ENCODE results near the gene CNPY4. TPM values are rescaled to one million over a fixed set of nuclear protein-coding genes. Genes with fewer than 3 reads are reported as not detected.
A peak's percentile ranks its signal among the peaks of the same experiment; 100 is the strongest.

CNPY4 gene
- total RNA-seq, 2 experiments from 2014 or later: 10.1 to 10.2 TPM

DNA sequence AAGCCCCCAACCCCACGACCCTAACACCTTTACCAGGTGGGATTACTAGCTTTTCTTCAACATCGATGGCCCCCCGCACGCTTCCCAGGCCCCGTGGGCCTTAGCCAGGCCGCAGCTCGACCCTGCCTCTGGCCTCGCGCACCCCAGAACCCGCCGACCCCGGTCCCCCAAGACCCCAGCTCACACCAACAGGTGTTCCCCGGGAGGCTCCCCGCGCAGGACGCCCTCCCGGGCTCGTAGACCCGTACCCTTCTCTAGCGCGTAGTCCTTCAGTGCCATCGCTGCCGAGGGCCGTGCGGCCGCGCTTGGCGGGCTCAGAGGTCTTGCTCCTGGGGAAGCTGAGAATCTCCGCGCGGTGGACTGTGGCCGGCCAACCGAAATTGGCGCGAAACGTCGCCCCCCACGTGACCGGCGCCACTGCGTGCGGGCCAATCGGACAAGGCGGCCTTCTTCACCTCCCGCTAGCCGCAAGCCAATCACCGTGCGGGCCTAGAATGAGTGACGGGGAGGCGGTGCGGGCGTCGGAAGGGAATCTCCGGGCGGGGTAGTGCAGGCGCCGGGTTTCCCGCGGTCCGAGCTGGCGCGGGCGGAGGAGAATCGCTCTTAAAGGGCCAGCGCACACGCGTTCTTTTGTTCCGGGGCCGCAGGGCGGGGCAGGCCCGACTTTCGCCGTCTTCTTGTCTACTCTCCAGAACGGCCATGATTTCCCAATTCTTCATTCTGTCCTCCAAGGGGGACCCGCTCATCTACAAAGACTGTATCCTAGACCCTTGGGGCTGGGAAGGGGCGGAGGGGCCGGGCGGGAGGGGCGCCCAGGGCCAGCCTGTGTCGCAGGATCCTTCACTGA lies 18.2 kb upstream of the CNPY4 start, which contains the start of the genes AP4M1 and MCM7:
Gene AP4M1 (plus strand): TSS at position 628 of the 847 bp plus-strand sequence. CDS start 72 bp downstream, at position 700.
Gene MCM7 (minus strand): TSS at position 382 of the 847 bp plus-strand sequence. CDS start 103 bp downstream, at position 279.
- Mint-ChIP-seq H3K27me3 (peaks cover 8% of the 10 kb centered on the region), H3K4me3 (peak within 1 kb of the TSS; percentile 92), H3K4me1 (peaks cover 38% of the 10 kb centered on the region), H3K9me3 (no peaks in the 10 kb centered on the region), H3K36me3 (peaks cover 47% of the 10 kb centered on the region), H3K27ac (peak within 1 kb of the TSS; percentile 97)
- peak; percentile 99 for DNase-seq

DNA sequence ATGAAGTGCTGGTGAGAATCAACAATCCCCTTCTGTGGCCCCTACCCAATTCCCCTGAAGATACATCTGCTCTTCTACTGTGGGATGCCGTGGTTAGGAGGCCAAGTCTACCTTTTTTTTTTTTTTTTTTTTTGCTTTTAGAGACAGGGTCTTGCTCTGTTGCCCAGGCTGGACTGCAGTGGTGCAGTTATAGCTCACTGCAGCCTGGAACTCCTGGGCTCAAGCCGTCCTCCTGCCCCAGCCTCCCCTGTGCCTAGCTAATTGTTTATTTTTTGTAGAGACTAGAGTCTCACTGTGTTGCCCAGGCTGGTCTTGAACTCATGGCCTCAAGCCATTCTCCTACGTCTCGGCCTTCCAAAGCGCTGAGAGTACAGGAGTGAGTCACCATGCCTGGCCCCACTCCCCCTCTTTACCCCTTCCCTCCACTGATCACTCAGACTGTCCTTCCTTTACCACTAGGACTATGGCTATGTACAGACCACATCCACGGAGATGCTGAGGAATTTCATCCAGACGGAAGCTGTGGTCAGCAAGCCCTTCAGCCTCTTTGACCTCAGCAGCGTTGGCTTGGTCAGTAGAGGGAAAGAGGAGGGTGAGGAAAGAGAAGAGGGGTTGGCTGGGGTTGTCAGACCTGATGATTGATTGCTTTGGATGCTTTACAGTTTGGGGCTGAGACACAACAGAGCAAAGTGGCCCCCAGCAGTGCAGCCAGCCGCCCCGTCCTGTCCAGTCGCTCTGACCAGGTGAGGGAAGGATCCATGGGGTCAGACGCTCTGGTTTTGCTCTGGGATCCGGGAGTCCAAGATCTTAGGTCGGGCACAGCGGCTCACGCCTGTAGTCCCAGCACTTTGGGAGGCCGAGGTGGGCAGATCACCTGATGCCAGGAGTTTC lies 16.2 kb upstream of the CNPY4 start:
- peak overlapping the region; percentile 78 for H3K27ac Mint-ChIP-seq
- H3K27me3 Mint-ChIP-seq: peaks cover 8% of the 10 kb centered on the region
- peak overlapping the region; percentile 92 for H3K4me3 Mint-ChIP-seq
- no peak for DNase-seq
- H3K4me1 Mint-ChIP-seq: peaks cover 27% of the 10 kb centered on the region
- H3K36me3 Mint-ChIP-seq: peaks cover 34% of the 10 kb centered on the region
- H3K9me3 Mint-ChIP-seq: no peaks in the 10 kb centered on the region

DNA sequence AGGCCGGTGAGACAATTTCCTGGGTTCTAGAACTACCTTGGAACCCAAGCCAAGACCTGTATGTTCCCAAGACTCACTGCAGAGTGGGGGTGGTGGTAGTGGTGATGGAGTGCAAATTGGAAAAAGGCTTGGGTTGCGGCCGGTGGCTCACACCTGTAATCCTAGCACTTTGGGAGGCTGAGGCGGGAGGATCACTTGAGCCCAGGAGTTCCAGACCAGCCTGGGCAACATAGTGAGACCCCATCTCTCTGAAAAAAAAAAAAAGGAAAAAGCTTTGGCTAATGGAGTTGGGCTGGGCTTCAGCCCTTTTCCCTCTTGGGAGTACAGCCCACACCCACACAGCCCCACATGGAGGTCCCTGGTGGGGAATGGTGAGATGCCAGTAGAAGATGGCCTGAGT lies 13.9 kb upstream of the CNPY4 start:
- Mint-ChIP-seq H3K4me1 (peaks cover 6% of the 10 kb centered on the region), H3K36me3 (peaks cover 20% of the 10 kb centered on the region), H3K27me3 (peaks cover 3% of the 10 kb centered on the region), H3K27ac (no peak overlapping the region), H3K4me3 (no peak overlapping the region), H3K9me3 (no peaks in the 10 kb centered on the region)
- no peak for DNase-seq

DNA sequence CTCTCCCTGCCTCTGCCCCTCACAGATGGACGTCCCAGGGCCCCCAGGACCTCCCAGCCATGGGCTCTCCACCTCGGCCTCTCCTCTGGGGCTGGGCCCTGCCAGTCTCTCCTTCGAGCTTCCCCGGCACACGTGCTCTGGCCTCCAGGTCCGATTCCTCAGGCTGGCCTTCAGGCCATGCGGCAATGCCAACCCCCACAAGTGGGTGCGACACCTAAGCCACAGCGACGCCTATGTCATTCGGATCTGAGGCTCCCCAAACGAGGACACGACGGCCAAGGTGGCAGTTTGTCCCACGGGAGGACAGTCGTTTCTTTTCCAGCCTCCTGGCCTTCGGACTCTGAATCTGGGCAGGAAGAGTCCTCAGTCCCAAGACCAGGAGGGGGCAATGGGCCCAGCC lies 12.8 kb upstream of the CNPY4 start:
- Mint-ChIP-seq H3K9me3 (no peaks in the 10 kb centered on the region), H3K27ac (no peak overlapping the region), H3K4me3 (no peak overlapping the region), H3K4me1 (peaks cover 6% of the 10 kb centered on the region), H3K27me3 (no peaks in the 10 kb centered on the region), H3K36me3 (peaks cover 16% of the 10 kb centered on the region)
- no peak for DNase-seq

DNA sequence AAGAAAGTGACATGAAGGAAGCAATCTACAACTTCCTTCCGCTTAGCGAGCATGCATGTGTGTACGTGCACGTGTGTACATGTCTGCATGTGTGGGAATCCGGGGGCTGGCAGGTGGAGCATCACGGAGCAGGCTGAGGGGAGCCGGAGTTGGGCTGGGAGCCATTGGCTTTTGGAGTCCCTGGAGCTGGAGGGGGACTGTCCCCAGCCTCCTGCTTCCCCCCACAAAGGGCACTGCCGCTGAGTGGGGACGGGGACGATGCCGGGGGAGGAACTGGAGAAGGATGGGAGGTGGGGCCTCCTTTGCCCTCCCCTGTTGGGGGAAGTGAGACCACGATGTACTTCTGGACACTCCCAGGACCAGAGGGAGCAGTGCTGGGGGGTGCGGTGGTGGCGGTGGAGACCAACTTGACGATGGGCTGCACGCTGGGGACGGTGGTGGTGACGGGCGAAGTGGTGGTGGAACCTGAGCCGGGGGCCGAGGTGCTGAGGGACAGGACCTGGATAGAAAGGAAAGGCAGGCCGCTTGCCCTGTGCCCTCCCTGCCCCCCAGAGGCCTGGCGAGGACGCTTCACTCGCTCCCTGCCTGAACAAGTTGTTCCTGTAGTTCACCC lies 12.2 kb upstream of the CNPY4 start:
- no peak for DNase-seq
- Mint-ChIP-seq H3K27ac (peak overlapping the region; percentile 16), H3K4me1 (peaks cover 6% of the 10 kb centered on the region), H3K4me3 (no peak overlapping the region), H3K27me3 (no peaks in the 10 kb centered on the region), H3K9me3 (no peaks in the 10 kb centered on the region), H3K36me3 (peaks cover 16% of the 10 kb centered on the region)

DNA sequence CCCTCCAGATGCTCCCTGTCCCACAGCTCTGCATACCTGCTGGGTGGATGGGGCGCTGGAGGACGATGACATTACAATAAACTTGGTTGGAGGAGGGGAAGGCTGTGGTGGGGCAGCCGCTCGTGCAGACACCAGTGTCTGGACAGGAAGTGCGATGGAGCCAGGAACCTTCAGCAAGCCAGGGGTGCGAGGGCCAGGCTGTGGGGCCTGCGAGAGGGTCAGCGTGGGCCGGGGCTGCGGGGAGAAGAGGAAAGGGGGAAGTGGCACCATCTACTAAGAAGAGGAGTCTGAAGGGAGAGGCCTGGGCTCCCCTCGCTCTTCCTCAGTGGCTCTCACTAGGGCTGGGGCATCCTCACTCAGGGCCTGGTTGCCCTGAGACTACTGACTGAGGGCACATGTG lies 11.5 kb upstream of the CNPY4 start:
- peaks cover 18% of the 10 kb centered on the region for H3K36me3 Mint-ChIP-seq
- peaks cover under 1% of the 10 kb centered on the region for H3K4me1 Mint-ChIP-seq
- H3K9me3 Mint-ChIP-seq: no peaks in the 10 kb centered on the region
- no peak overlapping the region for H3K27ac Mint-ChIP-seq
- no peak overlapping the region for H3K4me3 Mint-ChIP-seq
- DNase-seq: no peak
- H3K27me3 Mint-ChIP-seq: no peaks in the 10 kb centered on the region

DNA sequence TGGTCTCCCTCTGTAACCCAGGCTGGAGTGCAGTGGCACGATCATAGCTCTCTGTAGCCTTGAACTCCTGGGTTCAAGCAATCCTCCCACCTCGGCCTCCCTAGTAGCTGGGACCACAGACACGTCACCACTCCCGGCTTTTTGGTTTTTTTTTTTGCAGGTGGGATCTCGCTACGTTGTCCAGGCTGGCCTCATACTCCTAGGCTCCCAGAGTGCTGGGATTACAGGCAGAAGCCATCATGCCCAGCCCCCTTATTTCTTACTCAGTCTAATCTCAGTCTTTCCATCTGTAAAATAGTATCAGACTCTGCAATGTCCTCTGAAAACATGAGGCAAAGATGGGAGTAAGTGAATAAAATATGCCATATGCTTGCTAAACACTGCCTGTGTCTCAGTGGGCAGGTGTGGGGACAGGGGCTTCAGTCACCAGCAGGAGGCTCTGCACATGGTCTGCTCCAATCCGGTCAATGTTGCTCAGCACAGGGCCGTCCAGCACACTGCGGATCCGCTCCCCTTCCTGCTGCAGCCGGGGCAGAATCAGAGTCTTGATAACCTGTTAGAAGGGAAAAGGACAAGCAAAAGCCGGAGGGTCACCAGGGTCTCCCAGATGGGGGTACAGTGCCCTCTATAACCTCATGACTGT lies 9.8 kb upstream of the CNPY4 start:
- H3K4me1 Mint-ChIP-seq: no peaks in the 10 kb centered on the region
- no peak overlapping the region for H3K27ac Mint-ChIP-seq
- DNase-seq: no peak
- no peaks in the 10 kb centered on the region for H3K9me3 Mint-ChIP-seq
- H3K36me3 Mint-ChIP-seq: peaks cover 16% of the 10 kb centered on the region
- no peaks in the 10 kb centered on the region for H3K27me3 Mint-ChIP-seq
- H3K4me3 Mint-ChIP-seq: no peak overlapping the region

DNA sequence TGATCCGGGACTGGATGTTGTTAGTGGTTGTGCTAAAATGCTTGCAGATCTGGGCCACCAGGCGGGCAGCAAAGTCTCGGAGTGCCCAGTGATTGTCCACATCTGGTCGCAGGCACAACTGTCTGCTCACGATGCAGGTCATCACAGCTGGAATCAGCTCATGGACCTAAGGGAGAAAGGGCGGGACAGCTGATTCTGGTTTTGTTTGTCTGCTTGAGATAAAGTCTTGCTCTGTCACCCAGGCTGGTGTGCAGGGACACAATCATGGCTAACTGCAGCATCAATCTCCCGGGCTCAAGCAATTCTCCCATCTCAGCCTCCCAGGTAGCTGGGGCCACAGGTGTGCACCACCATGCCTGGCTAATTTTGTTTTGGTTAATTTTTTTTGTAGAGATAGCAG lies 8.3 kb upstream of the CNPY4 start:
- H3K27ac Mint-ChIP-seq: no peak overlapping the region
- DNase-seq: no peak
- no peaks in the 10 kb centered on the region for H3K4me1 Mint-ChIP-seq
- peaks cover 16% of the 10 kb centered on the region for H3K36me3 Mint-ChIP-seq
- no peaks in the 10 kb centered on the region for H3K9me3 Mint-ChIP-seq
- H3K4me3 Mint-ChIP-seq: no peak overlapping the region
- H3K27me3 Mint-ChIP-seq: no peaks in the 10 kb centered on the region

DNA sequence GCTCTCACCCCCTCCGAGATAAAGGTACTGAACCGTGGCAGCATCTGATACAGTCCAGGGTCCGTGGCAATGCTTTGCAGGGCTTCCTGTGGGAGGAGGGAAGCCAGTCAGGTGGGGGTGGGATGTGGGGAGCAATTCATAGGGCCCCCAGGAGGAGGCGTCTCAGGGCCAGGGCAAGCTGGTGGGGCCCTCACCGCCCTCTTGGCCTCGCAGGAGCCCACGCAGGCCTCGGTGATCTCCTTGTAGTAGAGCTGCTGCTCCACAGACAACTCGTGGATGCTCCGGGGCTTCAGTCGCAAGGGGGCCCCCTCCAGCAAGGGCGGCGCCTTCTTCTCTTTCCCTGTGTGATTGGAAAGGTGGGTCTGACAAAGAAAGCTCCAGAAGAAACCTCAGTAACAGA lies 7.5 kb upstream of the CNPY4 start:
- no peak overlapping the region for H3K4me3 Mint-ChIP-seq

DNA sequence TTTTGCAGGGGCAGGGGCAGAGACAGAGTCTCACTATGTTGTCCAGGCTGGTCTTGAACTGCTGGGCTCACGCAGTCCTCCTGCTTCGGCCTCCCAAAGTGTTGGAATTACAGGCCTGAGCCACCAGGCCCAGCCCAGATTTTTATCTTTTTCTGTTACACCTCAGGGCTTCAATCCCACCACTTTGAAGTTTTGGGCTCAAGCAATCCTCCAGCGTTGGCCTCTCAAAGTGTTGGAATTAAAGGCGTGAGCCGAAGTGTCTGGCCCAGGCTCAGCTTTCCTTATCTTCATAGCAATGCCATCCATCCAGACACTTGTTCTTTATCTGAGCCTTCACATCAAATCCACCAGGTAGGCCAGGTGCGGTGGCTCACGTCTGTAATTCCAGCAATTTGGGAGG lies 4.4 kb upstream of the CNPY4 start:
- H3K36me3 Mint-ChIP-seq: peaks cover 14% of the 10 kb centered on the region
- no peaks in the 10 kb centered on the region for H3K9me3 Mint-ChIP-seq
- no peaks in the 10 kb centered on the region for H3K27me3 Mint-ChIP-seq
- no peak overlapping the region for H3K27ac Mint-ChIP-seq
- DNase-seq: no peak
- H3K4me1 Mint-ChIP-seq: peaks cover 3% of the 10 kb centered on the region
- H3K4me3 Mint-ChIP-seq: no peak overlapping the region

More for the DNA sequence above, 7.5 kb upstream of the CNPY4 start:
- no peak for DNase-seq
- H3K4me1 Mint-ChIP-seq: no peaks in the 10 kb centered on the region
- H3K27ac Mint-ChIP-seq: no peak overlapping the region
- no peaks in the 10 kb centered on the region for H3K9me3 Mint-ChIP-seq
- H3K36me3 Mint-ChIP-seq: peaks cover 20% of the 10 kb centered on the region
- no peaks in the 10 kb centered on the region for H3K27me3 Mint-ChIP-seq

DNA sequence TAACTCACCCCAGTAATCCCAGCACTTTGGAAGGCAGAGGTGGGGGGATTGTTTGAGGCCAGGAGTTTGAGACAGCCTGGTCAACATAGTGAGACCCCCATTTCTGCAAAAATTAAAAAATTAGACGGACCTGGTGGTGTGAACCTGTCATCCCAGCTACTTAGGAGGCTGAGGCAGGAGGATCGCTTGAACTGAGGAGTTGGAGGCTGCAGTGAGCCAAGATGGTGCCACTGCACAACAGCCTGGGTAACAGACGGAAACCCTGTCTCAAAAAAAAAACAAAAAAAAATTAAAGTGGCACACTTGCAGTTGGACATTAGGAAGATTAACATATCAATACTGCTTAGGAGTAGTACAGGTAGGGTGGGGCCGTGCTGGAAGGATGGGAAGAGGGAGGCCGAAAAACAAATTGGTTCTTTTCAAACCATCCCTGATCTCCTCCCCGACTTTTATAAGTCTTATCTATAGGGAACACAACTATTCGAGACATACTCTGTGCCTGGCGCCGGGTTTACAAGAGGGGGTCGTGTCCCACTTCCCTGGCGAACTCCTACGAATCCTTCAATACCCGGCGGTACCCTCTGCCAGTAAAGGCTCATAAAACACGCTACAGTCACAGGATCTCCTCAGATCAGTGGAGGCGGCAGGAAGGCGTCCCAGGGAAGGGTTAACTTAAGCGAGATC lies 904 bp upstream of the CNPY4 start:
- H3K4me3 Mint-ChIP-seq: peak overlapping the region; percentile 99
- H3K27ac Mint-ChIP-seq: peak overlapping the region; percentile 94
- no peaks in the 10 kb centered on the region for H3K27me3 Mint-ChIP-seq
- DNase-seq: no peak
- no peaks in the 10 kb centered on the region for H3K9me3 Mint-ChIP-seq
- H3K4me1 Mint-ChIP-seq: peaks cover 11% of the 10 kb centered on the region
- H3K36me3 Mint-ChIP-seq: peaks cover 9% of the 10 kb centered on the region

DNA sequence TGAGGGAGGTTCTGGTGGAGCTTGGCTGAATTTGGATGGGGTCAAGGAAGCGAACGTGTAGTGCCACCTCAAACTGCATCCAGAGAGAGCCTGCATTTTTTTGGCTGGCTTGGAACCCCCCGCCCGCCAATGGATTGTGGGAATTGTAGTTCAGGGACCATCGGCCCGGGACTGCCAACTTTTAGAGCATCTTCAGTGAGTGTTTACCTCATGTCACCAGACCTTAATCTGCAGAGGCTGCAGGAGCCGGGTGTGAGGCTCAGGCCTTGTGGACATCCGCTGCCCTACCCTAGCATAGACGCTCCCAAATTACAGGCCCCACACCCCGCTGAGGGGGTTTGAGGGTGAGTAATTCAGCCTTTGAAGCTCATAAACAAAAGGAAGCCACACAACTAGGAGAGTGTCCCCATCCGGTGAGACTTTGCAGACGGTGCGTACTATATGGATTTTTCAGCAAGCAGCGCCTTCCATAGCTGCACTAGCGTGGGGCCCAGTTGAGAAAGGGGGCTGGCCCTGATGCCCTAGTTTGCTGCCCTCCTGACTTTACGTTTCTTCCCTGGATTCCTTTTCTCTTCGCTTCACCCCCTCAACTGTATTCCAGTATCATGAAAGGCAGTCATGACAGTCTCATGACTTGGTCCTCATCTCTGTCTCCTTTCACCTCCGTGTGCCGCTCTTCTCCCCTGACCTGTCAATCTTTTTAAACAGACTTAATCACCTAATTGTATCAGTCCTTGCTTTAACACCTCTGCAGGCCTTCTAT lies 717 bp downstream of the CNPY4 start:
- DNase-seq: peak; percentile 73
- Mint-ChIP-seq H3K9me3 (no peaks in the 10 kb centered on the region), H3K36me3 (peaks cover 16% of the 10 kb centered on the region), H3K27me3 (no peaks in the 10 kb centered on the region), H3K4me1 (peaks cover 17% of the 10 kb centered on the region), H3K4me3 (peak overlapping the region; percentile 99), H3K27ac (peak overlapping the region; percentile 94)

DNA sequence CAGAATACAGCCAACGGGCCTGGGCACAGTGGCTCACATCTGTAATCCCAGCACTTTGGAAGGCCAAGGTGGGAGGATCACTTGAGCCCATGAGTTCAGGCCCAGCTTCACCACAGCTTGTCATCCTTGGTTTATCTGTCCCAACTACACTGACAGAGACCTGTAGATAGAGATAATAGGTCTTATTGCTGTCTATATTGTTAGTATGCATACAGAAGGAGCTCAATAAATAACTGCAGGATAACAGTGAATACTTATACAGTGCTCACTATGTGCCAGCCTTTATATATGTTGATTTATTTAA lies 1.3 kb downstream of the CNPY4 start:
- no peaks in the 10 kb centered on the region for H3K9me3 Mint-ChIP-seq
- DNase-seq: no peak
- no peaks in the 10 kb centered on the region for H3K27me3 Mint-ChIP-seq
- peak overlapping the region; percentile 99 for H3K4me3 Mint-ChIP-seq
- peak overlapping the region; percentile 94 for H3K27ac Mint-ChIP-seq
- peaks cover 21% of the 10 kb centered on the region for H3K4me1 Mint-ChIP-seq
- peaks cover 16% of the 10 kb centered on the region for H3K36me3 Mint-ChIP-seq

DNA sequence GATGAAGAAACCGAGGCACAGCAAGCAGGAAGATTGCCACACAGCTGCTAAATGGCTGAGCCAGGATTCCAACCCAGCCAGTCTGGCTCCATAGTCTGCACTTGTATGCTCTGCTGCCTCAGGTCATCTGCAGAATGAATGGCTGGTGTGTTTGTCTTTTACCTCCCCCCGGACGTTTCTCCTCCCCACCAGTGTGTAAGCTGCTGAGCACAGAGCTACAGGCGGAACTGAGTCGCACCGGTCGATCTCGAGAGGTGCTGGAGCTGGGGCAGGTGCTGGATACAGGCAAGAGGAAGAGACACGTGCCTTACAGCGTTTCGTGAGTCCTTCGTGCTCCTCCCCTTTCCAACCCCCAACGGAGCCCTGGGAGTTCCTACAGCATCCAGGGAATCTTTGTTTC lies 2.6 kb downstream of the CNPY4 start:
- H3K4me3 Mint-ChIP-seq: no peak overlapping the region
- no peak for DNase-seq
- peaks cover 13% of the 10 kb centered on the region for H3K36me3 Mint-ChIP-seq
- H3K4me1 Mint-ChIP-seq: peaks cover 28% of the 10 kb centered on the region
- H3K9me3 Mint-ChIP-seq: no peaks in the 10 kb centered on the region
- no peaks in the 10 kb centered on the region for H3K27me3 Mint-ChIP-seq
- H3K27ac Mint-ChIP-seq: no peak overlapping the region

Data from activated naive CD8-positive, alpha-beta T cell treated with anti-CD3 and anti-CD28 coated beads for 36 hours (primary cell).